Measurements from ENCODE around the gene RPS14. TPM values are rescaled to one million over a fixed set of nuclear protein-coding genes. Genes with fewer than 3 reads are reported as not detected.
A peak's percentile ranks its signal among the peaks of the same experiment; 100 is the strongest.

Gene RPS14
- polyA plus RNA-seq, 1 of the 3 experiments (the other 2 are of a cell fraction), result 10,227 TPM

- TF ChIP-seq ZBTB33 (IDR thresholded peaks at IDR 0.05; ENCODE audit: borderline replicate concordance, low read depth), result peak; percentile 46; the same call in 1 of the 2 replicates
- peak; percentile 86 for TF ChIP-seq MAX (IDR thresholded peaks at IDR 0.05; ENCODE audit: low read depth)
- TF ChIP-seq PBX3 (IDR thresholded peaks at IDR 0.05), result peak; percentile 67
- TF ChIP-seq FOXJ3 (CRISPR knock-in tag; IDR thresholded peaks at IDR 0.05), result no peak
- no peak for TF ChIP-seq RCOR1 (IDR thresholded peaks at IDR 0.05; ENCODE audit: low read length)
- no peak for TF ChIP-seq GABPA (IDR thresholded peaks at IDR 0.05; ENCODE audit: low read depth)
- no peak for TF ChIP-seq CHD2 (IDR thresholded peaks at IDR 0.05; ENCODE audit: low read length, partially characterized antibody)
- peak in 1 of 2 experiments; percentile 86; a peak in 1 of 4 replicates for TF ChIP-seq EP300 (IDR thresholded peaks at IDR 0.05; ENCODE audit: borderline replicate concordance in 1 of 2, low read depth in 1 of 2, low read length in 1 of 2)
- no peak for TF ChIP-seq IRF3 (IDR thresholded peaks at IDR 0.05; ENCODE audit: low read depth, low read length)
- TF ChIP-seq YY1 (IDR thresholded peaks at IDR 0.05; ENCODE audit: low read depth), result no peak
- peak; percentile 94 for TF ChIP-seq TEAD4 (IDR thresholded peaks at IDR 0.05; ENCODE audit: borderline replicate concordance, insufficient read depth)
- no peak for TF ChIP-seq USF1 (IDR thresholded peaks at IDR 0.05; ENCODE audit: borderline replicate concordance, low read depth)
- TF ChIP-seq RAD21 (IDR thresholded peaks at IDR 0.05; ENCODE audit: low read length), result no peak
- TF ChIP-seq SIN3A (IDR thresholded peaks at IDR 0.05; ENCODE audit: borderline replicate concordance, low read depth, low read length), result peak; percentile 61; the same call in 1 of the 2 replicates
- no peak for TF ChIP-seq MEF2A (IDR thresholded peaks at IDR 0.05; ENCODE audit: borderline replicate concordance, low read depth)
Measured at GRCh38 chr5:150469718-150470469, 20.4 kb upstream of the RPS14 start (continued).

All from SK-N-SH (cell line).